Endothelial cell of umbilical vein (primary cell): ENCODE results near the gene ACSBG1.

Experiments used
- EZH2 ChIP-seq: IDR thresholded peaks from 2 replicates; pipeline ENCODE4 v1.6.1; 2012; ENCODE audit warnings: borderline replicate concordance, low read depth, mild to moderate bottlenecking, moderate library complexity, low read length, inconsistent platforms; ENCODE audit not compliant: severe bottlenecking
- FOS ChIP-seq: IDR thresholded peaks from 2 replicates; pipeline ENCODE4 v1.6.1; 2011; ENCODE audit warnings: mild to moderate bottlenecking, low read length, moderate library complexity, borderline replicate concordance; ENCODE audit not compliant: insufficient read depth
- POLR2A ChIP-seq: IDR thresholded peaks from 2 replicates; pipeline ENCODE4 v1.6.1; 2012; ENCODE audit warnings: low read depth, mild to moderate bottlenecking, control low read depth, low read length
- POLR2AphosphoS5 ChIP-seq: IDR thresholded peaks from 2 replicates; pipeline ENCODE4 v1.6.1; 2012; ENCODE audit warnings: low read depth, mild to moderate bottlenecking, control low read depth, low read length, moderate library complexity; ENCODE audit not compliant: insufficient read depth
- TF ChIP-seq, protein P1 (sequence below), 2 donors: IDR thresholded peaks; 1 replicate in 1 of 2; 2 replicates in 1 of 2; pipeline ENCODE4 v1.5.1; 2011; ENCODE audit warnings: low read length in 2 of 2, mild to moderate bottlenecking in 2 of 2, moderate library complexity in 2 of 2, control low read depth in 1 of 2, inconsistent platforms in 1 of 2, low read depth in 1 of 2; ENCODE audit not compliant: insufficient read depth in 1 of 2; ENCODE audit errors: extremely low read depth in 1 of 2
- TF ChIP-seq, protein P2 (sequence below): IDR thresholded peaks from 2 replicates; pipeline ENCODE4 v1.6.1; 2011; ENCODE audit not compliant: insufficient read depth, insufficient read length

DNA sequence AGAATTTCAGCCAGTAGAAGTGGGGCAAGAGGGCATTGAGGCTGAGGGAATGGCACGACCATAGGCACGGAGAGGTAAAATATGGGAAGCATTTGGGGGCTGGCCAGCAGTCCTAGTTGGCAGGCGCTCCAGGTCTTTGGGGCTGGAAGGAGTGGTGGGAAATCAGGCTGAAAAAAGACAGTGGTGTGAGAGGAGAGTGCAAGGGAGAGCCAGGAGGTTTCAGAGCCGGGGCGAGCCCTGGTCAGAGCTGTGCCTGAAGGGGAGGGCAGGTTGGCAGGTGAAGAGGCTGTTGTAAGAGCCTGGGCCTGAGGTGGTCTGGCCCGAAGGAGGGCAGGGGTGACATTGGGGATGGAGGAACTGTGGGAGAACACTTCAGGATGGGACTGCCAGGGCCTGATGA is 86.8 kb downstream of the ACSBG1 start:
- TF ChIP-seq, protein P1, sequence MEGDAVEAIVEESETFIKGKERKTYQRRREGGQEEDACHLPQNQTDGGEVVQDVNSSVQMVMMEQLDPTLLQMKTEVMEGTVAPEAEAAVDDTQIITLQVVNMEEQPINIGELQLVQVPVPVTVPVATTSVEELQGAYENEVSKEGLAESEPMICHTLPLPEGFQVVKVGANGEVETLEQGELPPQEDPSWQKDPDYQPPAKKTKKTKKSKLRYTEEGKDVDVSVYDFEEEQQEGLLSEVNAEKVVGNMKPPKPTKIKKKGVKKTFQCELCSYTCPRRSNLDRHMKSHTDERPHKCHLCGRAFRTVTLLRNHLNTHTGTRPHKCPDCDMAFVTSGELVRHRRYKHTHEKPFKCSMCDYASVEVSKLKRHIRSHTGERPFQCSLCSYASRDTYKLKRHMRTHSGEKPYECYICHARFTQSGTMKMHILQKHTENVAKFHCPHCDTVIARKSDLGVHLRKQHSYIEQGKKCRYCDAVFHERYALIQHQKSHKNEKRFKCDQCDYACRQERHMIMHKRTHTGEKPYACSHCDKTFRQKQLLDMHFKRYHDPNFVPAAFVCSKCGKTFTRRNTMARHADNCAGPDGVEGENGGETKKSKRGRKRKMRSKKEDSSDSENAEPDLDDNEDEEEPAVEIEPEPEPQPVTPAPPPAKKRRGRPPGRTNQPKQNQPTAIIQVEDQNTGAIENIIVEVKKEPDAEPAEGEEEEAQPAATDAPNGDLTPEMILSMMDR (IDR thresholded peaks at IDR 0.05; ENCODE audit: extremely low read depth in 1 of 2, insufficient read depth in 1 of 2, low read depth in 1 of 2, low read length in 2 of 2) = no peak
- TF ChIP-seq POLR2A = no peak
- no peak for TF ChIP-seq POLR2AphosphoS5
- no peak for TF ChIP-seq EZH2
- TF ChIP-seq, protein P2, sequence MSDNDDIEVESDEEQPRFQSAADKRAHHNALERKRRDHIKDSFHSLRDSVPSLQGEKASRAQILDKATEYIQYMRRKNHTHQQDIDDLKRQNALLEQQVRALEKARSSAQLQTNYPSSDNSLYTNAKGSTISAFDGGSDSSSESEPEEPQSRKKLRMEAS = no peak
- no peak for TF ChIP-seq FOS
